ENCODE data around the gene BRD8.
"Not testable (repeated sequence)": the region's sequence is repeated elsewhere in the genome, so short reads cannot be mapped to it uniquely, and the experiment has no call there.

The BRD8 gene, protein sequence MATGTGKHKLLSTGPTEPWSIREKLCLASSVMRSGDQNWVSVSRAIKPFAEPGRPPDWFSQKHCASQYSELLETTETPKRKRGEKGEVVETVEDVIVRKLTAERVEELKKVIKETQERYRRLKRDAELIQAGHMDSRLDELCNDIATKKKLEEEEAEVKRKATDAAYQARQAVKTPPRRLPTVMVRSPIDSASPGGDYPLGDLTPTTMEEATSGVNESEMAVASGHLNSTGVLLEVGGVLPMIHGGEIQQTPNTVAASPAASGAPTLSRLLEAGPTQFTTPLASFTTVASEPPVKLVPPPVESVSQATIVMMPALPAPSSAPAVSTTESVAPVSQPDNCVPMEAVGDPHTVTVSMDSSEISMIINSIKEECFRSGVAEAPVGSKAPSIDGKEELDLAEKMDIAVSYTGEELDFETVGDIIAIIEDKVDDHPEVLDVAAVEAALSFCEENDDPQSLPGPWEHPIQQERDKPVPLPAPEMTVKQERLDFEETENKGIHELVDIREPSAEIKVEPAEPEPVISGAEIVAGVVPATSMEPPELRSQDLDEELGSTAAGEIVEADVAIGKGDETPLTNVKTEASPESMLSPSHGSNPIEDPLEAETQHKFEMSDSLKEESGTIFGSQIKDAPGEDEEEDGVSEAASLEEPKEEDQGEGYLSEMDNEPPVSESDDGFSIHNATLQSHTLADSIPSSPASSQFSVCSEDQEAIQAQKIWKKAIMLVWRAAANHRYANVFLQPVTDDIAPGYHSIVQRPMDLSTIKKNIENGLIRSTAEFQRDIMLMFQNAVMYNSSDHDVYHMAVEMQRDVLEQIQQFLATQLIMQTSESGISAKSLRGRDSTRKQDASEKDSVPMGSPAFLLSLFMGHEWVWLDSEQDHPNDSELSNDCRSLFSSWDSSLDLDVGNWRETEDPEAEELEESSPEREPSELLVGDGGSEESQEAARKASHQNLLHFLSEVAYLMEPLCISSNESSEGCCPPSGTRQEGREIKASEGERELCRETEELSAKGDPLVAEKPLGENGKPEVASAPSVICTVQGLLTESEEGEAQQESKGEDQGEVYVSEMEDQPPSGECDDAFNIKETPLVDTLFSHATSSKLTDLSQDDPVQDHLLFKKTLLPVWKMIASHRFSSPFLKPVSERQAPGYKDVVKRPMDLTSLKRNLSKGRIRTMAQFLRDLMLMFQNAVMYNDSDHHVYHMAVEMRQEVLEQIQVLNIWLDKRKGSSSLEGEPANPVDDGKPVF

DNA sequence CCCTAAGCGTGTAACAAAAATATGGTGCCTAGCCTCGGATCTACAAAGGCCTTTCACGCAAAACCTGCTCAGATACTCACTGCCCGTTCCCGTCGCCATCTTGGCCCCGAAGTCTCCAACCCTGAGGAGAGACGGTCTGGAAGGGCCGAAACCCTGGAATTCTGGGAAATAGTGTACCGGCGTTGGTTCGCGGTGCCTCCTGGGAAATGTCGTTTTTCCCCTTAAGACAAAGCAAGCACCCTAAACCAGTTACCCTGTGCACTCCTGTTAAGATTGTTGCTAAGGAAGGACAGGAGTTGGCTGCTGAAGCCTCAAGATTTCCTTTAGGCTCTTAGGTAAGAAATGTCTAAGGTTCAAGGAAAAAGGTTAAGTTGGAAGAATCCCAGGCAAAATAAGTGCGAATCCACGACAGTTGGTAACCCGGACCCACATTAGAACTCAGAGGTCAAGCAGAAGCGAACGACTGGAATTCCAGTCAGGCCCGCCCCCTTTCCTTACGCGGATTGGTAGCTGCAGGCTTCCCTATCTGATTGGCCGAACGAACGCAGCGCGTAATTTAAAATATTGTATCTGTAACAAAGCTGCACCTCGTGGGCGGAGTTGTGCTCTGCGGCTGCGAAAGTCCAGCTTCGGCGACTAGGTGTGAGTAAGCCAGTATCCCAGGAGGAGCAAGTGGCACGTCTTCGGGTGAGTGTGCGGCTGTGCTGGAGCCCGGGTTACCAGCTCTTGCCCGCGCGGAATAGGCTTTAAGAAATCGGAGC lies at the start of gene BRD8, which contains the start of gene KIF20A:
BRD8 (minus strand) TSS at position 115 of the 761 bp plus-strand sequence; CDS start at position 99, 16 bp downstream.
KIF20A (plus strand) TSS at position 597 of the 761 bp plus-strand sequence. CDS start 569 bp downstream, outside the sequence.
- DNase-seq (ENCODE audit: low spot score), result peak; percentile 97

DNA sequence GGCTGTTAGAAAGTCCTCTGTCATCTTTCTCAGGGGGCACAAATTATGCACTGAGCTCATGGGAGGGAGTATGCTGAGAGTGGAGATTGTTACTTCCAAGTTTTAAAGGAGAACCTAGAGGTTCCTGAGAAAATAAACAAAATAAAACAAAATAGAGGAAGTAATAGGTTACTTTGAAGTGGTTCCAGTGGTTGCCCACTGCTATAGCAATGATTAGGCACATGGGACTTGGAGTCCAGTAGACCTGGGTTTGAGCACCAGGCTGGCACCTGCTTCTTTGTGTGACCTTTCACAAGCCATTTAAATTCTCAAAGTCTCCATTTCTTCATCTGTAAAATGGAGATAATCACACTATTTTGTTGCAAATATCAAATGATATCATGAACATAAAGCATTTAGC lies 48.5 kb upstream of the BRD8 start:
- DNase-seq (ENCODE audit: low spot score), result no peak

GRCh38 chr5:138224712-138225111 lies 46.3 kb upstream of the BRD8 start:
- no peak for DNase-seq (ENCODE audit: low spot score)

DNA sequence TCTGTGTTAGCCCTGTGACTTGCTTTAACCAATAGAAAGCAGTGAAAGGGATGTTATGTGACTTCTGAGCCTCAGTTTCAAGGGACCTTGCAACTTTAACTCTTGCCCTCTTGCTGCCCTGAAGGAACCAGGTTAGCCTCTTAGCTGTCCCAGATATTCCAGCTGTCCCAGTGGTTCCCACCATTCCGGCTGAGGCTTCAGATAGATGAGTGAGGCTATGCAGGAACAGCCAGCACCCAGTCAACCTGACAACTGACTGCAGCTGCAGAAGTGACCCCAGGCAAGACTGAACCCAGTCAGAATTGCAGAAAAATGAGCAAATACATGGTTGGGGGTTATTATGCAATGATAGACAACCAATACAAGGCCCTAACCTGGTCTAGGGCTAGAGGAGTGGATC lies 45.1 kb upstream of the BRD8 start:
- DNase-seq (ENCODE audit: low spot score), result no peak

GRCh38 chr5:138216799-138217198 lies 38.4 kb upstream of the BRD8 start:
- DNase-seq (ENCODE audit: low spot score), result no peak

DNA sequence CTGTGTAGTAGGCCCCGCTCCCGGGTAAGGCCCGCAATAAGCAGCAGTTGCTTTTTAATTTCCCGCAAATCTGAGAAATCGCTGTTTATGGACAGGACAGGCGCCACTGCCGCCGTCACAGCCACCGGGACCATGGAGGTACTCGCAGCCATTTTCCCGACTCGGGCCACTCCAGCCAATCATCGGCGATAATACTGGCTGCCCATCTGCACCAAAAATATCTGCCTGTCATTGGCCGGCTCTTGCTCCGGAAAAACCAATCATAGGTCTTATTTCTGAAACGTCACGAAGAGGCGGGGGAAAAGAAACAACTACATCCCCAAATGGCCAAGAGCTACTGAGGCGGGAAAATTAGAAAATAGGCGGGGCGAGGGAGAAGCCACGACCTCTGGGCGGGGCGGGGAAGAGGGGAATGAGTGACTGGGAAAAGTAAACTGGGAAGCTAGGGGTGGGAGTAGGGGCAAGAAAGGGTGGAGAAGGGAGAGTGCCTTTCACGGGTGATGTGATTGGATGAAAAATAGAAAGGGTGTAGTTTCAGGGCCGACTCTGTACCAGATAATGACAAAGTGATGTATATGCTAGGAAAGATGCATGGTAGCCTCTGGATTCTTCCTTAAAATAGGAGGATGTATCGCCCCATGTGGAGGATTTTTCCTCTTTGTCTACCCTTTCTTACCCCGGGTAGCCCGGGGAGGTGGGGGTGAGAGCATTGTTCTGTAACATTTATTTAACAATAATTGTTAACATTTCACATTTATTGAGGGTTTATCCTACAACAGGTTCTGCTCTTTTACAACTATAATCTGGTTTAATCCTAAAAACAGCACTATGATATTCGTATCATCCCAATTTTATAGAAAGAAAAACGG lies 35.0 kb upstream of the BRD8 start, which contains the start of gene CDC23:
CDC23 (minus strand) TSS at position 163 of the 869 bp plus-strand sequence; CDS start at position 152, 11 bp downstream.
- DNase-seq (ENCODE audit: low spot score), result peak; percentile 97

- DNase-seq (ENCODE audit: low spot score), result no peak
These were observed 34.4 kb upstream of the BRD8 start for GRCh38 chr5:138212828-138213160.

DNA sequence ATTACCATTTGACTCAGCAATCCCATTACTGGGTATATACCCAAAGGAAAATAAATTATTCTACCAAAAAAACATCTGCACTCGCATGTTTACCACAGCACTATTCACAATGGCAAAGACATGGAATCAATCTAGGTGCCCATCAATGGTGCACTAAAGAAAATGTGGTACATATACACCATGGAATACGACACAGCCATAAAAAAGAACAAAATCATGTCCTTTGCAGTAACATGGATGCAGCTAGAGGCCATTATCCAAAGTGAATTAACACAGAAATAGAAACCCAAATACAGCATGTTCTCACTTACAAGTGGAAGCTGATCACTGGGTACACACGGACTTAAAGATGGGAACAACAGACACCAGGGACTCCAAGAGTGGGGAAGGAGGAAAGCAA lies 32.6 kb upstream of the BRD8 start:
- no peak for DNase-seq (ENCODE audit: low spot score)

DNA sequence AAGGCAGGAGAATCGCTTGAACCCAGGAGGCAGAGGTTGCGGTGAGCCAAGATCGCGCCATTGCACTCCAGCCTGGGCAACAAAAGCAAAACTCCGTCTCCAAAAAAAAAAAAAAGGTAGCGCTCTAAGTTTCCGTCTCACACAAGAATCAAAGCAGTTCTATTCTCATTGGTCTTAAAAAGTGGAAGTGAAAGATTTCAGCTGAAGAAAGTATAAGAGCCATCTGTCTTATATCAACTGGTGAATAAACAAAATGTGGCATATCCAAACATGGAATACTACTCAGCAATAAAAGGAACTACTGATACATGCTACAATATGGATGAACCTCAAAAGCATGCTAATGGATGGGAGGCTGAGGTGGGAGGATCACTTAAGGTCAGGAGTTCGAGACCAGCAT lies 15.4 kb upstream of the BRD8 start:
- not testable (repeated sequence) for DNase-seq (ENCODE audit: low spot score)

GRCh38 chr5:138192826-138193225 lies 14.4 kb upstream of the BRD8 start:
- peak; percentile 34 for DNase-seq (ENCODE audit: low spot score)

DNA sequence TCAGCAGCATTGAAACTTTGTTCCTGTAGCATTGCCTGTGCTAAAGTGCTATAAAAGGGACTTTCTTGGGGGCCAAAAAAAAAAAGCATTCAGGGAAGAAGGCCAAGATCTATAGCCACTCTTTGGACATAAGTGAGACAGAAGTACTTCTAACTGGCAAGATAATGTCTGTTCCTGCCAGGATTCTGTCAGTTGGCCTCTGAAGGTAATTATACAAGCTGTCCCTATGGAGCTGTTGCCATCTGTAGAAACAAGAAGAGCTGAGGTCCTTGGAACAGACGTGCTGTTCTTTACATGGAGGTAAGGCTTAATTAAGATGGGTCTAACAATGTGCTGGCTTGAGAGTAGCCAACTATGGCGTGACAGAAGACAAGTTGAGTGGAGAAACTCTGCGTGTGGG lies 10.2 kb upstream of the BRD8 start:
- no peak for DNase-seq (ENCODE audit: low spot score)

GRCh38 chr5:138186002-138186447 lies 7.6 kb upstream of the BRD8 start:
- DNase-seq (ENCODE audit: low spot score), result no peak

DNA sequence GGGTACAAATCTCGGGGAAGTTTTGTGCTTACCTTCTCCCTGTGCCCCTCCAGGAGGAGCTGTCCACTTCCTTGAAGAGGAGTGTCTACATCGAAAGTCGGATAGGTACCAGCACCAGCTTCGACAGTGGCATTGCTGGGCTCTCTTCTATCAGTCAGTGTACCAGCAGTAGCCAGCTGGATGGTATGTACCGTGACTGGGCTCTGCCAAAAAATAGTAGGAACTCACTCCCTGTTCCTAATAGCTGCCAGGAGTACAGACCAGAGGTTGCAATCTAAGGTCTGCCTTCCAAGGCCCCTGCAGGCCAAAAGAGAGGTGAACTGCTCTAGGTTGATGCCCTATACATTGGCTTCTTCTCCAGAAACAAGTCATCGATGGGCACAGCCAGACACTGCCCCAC lies 4.4 kb upstream of the BRD8 start:
- no peak for DNase-seq (ENCODE audit: low spot score)

- no peak for DNase-seq (ENCODE audit: low spot score)
These were observed 2.4 kb upstream of the BRD8 start for GRCh38 chr5:138180841-138181240.

DNA sequence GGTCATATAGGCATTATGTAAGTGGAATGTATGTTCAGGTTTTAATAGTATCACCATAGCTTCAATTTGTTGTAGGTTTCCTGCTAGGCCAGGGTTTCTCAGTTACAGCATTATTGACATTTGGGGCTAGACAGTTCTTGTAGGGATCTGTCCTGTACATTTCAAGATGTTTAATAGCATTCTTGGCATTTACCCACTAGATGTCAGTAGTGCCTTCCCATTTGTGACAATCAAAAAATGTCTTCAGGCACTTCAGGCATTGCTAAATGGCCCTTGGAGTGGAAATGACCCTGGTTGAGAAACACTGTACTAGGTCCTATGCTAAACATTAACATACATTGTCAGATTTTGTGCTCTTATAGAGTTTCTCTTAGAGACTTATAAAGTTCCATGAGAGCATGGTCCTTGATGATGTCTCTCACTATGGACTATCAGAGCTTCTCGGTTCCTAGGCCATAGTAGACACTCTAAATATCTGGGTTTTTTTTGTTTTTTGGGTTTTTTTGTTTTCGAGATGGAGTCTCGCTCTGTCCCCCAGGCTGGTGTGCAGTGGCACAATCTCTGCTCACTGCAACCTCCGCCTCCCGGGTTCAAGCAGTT lies 1.9 kb upstream of the BRD8 start:
- no peak for DNase-seq (ENCODE audit: low spot score)

DNA sequence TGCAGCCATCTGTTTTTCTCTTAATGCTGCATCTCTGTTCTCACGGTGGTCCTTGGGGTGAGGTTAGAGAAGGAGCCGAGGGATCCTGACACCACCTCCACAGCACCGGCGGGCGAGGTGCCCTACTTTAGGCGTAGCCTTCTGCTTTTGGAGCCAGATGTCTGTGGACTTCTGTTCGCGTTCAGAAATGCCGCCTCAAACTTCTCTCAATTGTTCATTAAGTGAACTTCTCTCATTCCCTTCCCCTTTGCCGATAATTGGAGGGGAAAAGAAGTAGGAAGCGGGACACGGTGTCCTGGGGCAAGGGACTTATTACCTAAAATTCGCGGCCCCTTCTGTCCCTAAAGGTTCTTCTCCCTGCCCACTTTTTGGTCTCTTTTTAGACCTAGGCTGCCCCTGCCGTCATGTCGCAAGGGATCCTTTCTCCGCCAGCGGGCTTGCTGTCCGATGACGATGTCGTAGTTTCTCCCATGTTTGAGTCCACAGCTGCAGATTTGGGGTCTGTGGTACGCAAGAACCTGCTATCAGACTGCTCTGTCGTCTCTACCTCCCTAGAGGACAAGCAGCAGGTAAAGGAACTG lies 937 bp upstream of the BRD8 start:
- DNase-seq (ENCODE audit: low spot score), result no peak

- peak; percentile 33 for DNase-seq (ENCODE audit: low spot score)
These were observed 402 bp downstream of the BRD8 start for GRCh38 chr5:138177941-138178515.

GRCh38 chr5:138170299-138170698 lies 8.1 kb downstream of the BRD8 start:
- no peak for DNase-seq (ENCODE audit: low spot score)

- DNase-seq (ENCODE audit: low spot score), result no peak
These were observed 9.3 kb downstream of the BRD8 start for GRCh38 chr5:138169124-138169523.
